OCI-LY3 (cell line): ENCODE measurements around the gene TLE3.

Experiments used
- H2AFZ ChIP-seq: fragments of 200-600, 300-600 bp; shearing (Covaris generic); 2 replicates; pipeline ENCODE4 v1.6.0; 2014; ENCODE audit warnings: antibody characterized with exemption, low read depth, low read length
- H3K27ac ChIP-seq: fragments of 200-600, 300-600 bp; sonication (generic); 2 replicates; pipeline ENCODE4 v1.5.1; 2014; ENCODE audit warnings: mild to moderate bottlenecking, low read length, moderate library complexity, mixed read lengths
- H3K27me3 ChIP-seq: fragments of 200-600, 300-600 bp; sonication (generic); 2 replicates; pipeline ENCODE4 v1.6.1; 2014; ENCODE audit warnings: low read depth, low read length, mixed read lengths
- H3K36me3 ChIP-seq: fragments of 200-600, 300-600 bp; sonication (generic); replicated peaks from 2 replicates; pipeline ENCODE3; 2014; ENCODE audit warnings: low read depth, low read length, mixed read lengths
- H3K4me1 ChIP-seq: fragments of 300-600, 200-600 bp; sonication (generic); 2 replicates; pipeline ENCODE4 v1.6.1; 2014; ENCODE audit warnings: low read length, mixed read lengths
- H3K4me2 ChIP-seq: fragments of 200-600, 300-600 bp; sonication (generic); 2 replicates; pipeline ENCODE4 v1.6.1; 2014; ENCODE audit warnings: low read length, mixed read lengths
- H3K4me3 ChIP-seq: fragments of 300-600, 200-600 bp; sonication (generic); 2 replicates; pipeline ENCODE4 v1.5.1; 2014; ENCODE audit warnings: antibody characterized with exemption, mild to moderate bottlenecking, low read length, moderate library complexity
- H3K79me2 ChIP-seq: fragments of 300-600, 200-600 bp; shearing (Covaris generic); 2 replicates; pipeline ENCODE4 v1.6.1; 2014; ENCODE audit warnings: mild to moderate bottlenecking, low read length, mixed read lengths
- H3K9ac ChIP-seq: fragments of 300-600, 200-600 bp; shearing (Covaris generic); 2 replicates; pipeline ENCODE4 v1.6.0; 2014; ENCODE audit warnings: mild to moderate bottlenecking, low read length, moderate library complexity
- H3K9me3 ChIP-seq: fragments of 200-600, 300-600 bp; shearing (Covaris generic); 2 replicates; pipeline ENCODE4 v1.6.1; 2014; ENCODE audit warnings: low read length, mixed read lengths; ENCODE audit not compliant: insufficient read depth
- H4K20me1 ChIP-seq: fragments of 200-600, 300-600 bp; sonication (generic); 2 replicates; pipeline ENCODE4 v1.6.1; 2016; ENCODE audit warnings: low read length, mixed read lengths; ENCODE audit not compliant: insufficient read depth
- EZH2phosphoT487 ChIP-seq: fragments of 200-600 bp; shearing (Covaris generic); IDR thresholded peaks from 2 replicates; pipeline ENCODE4 v1.6.1; 2018; ENCODE audit warnings: antibody characterized with exemption, mixed run types, low read depth
- TF ChIP-seq, protein P1 (sequence below): fragments of 200-600, 300-600 bp; sonication (generic); IDR thresholded peaks from 2 replicates; pipeline ENCODE4 v1.5.1; 2014; ENCODE audit warnings: antibody characterized with exemption, low read length, low read depth

Gene TLE3

DNA sequence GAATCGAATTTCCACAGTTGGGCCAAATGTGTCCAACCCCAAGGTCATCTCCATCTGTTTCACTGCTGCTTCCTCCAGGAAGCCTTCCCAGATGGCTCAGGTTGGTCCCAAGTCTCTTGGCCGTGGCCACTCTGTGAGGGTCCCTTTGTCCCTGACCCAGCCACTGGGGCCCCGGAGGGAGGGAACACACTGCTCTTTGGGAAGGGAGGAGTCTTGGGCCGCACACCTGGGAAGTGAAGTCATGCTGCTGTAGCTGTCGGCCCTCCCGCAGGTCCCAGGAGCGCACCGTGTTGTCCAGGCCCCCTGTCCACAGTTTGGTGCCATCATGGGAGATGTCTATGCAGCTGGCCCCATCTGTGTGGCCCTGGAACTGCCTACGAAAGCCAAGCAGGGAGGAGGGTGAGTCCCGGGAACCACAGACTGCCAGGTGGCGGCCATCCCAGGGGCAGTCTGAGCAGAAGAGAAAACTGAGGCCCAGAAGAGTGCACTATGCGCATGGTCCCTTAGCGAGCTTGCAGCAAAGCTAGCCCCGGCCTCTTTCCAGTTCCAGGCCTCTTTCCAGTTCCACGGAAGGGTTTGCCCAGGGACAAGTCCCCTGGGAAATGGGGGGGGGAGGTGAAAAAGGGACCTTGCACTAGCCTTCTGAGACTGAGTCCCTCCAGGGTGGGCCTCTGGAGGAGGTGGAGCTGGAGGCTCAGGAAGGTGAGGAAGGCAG lies 44.6 kb downstream of the TLE3 start:
- Histone ChIP-seq H3K9ac (no peak overlapping the region), H3K79me2 (no peaks in the 10 kb centered on the region), H3K4me2 (no peak overlapping the region), H3K36me3 (peaks cover 90% of the 10 kb centered on the region), H3K4me3 (no peak overlapping the region), H2AFZ (no peak overlapping the region), H3K27ac (no peak overlapping the region), H3K9me3 (no peaks in the 10 kb centered on the region), H3K27me3 (no peaks in the 10 kb centered on the region), H3K4me1 (no peaks in the 10 kb centered on the region), H4K20me1 (peaks cover 71% of the 10 kb centered on the region)
- TF ChIP-seq, protein P1, sequence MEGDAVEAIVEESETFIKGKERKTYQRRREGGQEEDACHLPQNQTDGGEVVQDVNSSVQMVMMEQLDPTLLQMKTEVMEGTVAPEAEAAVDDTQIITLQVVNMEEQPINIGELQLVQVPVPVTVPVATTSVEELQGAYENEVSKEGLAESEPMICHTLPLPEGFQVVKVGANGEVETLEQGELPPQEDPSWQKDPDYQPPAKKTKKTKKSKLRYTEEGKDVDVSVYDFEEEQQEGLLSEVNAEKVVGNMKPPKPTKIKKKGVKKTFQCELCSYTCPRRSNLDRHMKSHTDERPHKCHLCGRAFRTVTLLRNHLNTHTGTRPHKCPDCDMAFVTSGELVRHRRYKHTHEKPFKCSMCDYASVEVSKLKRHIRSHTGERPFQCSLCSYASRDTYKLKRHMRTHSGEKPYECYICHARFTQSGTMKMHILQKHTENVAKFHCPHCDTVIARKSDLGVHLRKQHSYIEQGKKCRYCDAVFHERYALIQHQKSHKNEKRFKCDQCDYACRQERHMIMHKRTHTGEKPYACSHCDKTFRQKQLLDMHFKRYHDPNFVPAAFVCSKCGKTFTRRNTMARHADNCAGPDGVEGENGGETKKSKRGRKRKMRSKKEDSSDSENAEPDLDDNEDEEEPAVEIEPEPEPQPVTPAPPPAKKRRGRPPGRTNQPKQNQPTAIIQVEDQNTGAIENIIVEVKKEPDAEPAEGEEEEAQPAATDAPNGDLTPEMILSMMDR, result no peak
- no peak for TF ChIP-seq EZH2phosphoT487

DNA sequence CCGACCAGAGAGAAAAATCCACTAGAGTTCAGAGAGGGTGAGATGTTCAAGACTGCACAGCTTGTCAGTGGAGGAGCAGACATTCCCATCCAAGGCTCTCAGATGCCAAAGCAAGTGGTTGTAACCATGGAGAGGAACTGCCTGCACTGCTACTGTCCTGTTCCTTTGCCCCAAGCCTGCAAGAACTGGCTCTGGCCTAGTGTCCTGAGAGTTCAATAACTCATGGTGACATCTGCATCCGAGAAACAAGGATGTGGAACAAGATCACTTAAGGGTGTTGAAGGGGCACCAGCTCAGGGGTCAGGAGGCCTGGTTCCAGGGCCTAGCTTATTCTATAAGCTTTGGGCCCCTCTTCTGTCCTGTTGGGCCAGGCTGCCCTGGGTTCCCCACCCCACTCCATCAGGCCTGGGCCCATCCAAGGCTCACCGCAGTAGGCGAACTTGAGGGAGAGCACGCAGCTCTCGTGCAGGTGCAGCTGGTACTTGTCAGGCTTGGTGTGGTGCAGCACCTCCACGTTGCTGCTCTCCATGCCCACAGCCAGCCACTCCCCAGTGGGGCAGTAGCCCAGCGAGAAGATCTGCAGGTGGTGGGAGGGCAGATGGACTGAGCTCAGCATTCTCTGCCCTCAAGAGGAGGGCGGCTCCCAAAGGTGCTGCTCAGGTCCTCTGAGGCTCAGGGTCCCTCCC lies 45.6 kb downstream of the TLE3 start:
- Histone ChIP-seq H3K4me3 (no peak overlapping the region), H3K4me2 (no peak overlapping the region), H3K79me2 (no peaks in the 10 kb centered on the region), H3K36me3 (peaks cover 88% of the 10 kb centered on the region), H3K27me3 (no peaks in the 10 kb centered on the region), H4K20me1 (peaks cover 75% of the 10 kb centered on the region), H3K27ac (no peak overlapping the region), H2AFZ (no peak overlapping the region), H3K9ac (no peak overlapping the region), H3K9me3 (no peaks in the 10 kb centered on the region), H3K4me1 (no peaks in the 10 kb centered on the region)
- TF ChIP-seq EZH2phosphoT487, result no peak
- TF ChIP-seq, protein P1, result no peak

DNA sequence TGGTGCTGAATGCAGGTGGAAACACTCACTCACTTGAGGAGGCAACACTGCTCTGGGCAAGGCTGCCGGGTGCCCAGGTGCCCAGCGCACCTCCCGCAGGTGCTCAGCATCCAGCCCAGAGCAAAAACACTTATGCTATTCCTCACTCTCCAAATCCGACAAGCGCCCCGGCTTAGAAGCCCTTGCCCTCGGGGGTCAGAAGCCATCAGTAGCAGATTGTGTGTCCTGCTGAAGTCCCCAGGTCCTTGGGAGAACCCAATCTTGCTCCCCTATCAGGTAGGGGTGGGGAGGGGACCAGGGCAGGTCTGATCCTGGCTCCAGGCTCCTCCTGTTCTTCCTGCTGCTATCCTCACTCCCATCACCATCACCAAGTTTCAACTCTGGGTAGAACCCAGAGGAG lies 46.7 kb downstream of the TLE3 start:
- Histone ChIP-seq H3K9me3 (no peaks in the 10 kb centered on the region), H3K4me3 (no peak overlapping the region), H3K4me2 (no peak overlapping the region), H2AFZ (no peak overlapping the region), H3K36me3 (peaks cover 89% of the 10 kb centered on the region), H3K79me2 (no peaks in the 10 kb centered on the region), H3K27ac (no peak overlapping the region), H3K9ac (no peak overlapping the region), H3K27me3 (no peaks in the 10 kb centered on the region), H3K4me1 (no peaks in the 10 kb centered on the region), H4K20me1 (peaks cover 67% of the 10 kb centered on the region)
- TF ChIP-seq EZH2phosphoT487, result no peak
- TF ChIP-seq, protein P1, result no peak

DNA sequence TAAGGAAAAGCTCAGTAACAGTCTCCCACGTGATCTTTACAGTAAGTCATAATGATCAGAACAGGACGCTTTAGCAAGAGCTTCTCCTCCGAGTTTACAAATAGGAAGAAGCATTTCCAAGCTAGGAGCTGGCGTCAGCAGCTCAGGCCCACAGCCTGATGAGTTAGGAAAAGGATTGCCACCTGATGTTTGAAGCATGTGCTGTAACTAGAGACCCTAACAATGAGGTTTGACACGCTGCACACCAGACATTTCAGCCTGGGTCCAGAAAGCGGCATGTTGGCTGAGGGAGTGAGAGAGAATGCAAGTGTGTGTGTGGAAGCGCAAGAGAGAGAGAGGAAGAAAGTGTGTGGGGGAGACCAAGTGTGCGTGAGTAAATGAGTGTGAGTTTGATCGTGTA lies 47.3 kb downstream of the TLE3 start:
- H3K4me3 ChIP-seq, result no peak overlapping the region
- H4K20me1 ChIP-seq, result peaks cover 62% of the 10 kb centered on the region
- no peaks in the 10 kb centered on the region for H3K4me1 ChIP-seq
- H3K79me2 ChIP-seq, result no peaks in the 10 kb centered on the region
- TF ChIP-seq EZH2phosphoT487, result no peak
- TF ChIP-seq, protein P1, result no peak
- no peak overlapping the region for H3K4me2 ChIP-seq
- no peaks in the 10 kb centered on the region for H3K9me3 ChIP-seq
- no peak overlapping the region for H3K9ac ChIP-seq
- no peaks in the 10 kb centered on the region for H3K27me3 ChIP-seq
- H3K36me3 ChIP-seq, result peaks cover 84% of the 10 kb centered on the region
- H2AFZ ChIP-seq, result no peak overlapping the region
- no peak overlapping the region for H3K27ac ChIP-seq
